ENCODE data around the gene UHRF1.
"Not testable (repeated sequence)": the region's sequence is repeated elsewhere in the genome, so short reads cannot be mapped to it uniquely, and the experiment has no call there.

The UHRF1 gene

GRCh38 chr19:4909156-4909896 is at the start of gene UHRF1:
UHRF1 (plus strand) TSS chr19:4909501; CDS start chr19:4910886, 1,385 bp downstream.
- in situ Hi-C loops (cut with MboI; ENCODE audit: low sequenced_read_pairs): no loop called here

GRCh38 chr19:4859697-4860096 is 49.6 kb upstream of the UHRF1 start:
- in situ Hi-C loops (cut with MboI; ENCODE audit: low sequenced_read_pairs): no loop called here

DNA sequence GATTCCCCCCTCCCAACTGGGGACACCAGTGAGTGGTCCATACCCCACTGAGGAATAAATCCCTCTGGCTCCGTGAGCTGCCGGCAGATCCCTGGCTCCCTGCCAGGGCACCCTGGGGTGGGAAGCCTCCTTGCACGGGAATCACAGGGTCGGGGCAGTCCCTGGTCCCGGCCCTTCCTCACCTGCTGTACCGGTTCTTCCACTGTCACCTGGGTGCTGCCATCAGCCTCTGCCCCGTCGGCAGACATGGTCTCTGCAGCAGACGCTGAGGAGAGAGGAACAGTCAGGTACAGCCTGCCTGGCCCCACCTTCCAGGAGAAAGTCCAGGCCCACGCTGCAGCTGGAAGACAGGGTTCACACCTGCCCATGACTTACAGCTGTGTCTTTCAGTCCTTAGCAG is 48.2 kb upstream of the UHRF1 start:
- in situ Hi-C loops (cut with MboI; ENCODE audit: low sequenced_read_pairs): no loop called here

- in situ Hi-C loops (cut with MboI; ENCODE audit: low sequenced_read_pairs): no loop called here
These were observed 42.5 kb upstream of the UHRF1 start for GRCh38 chr19:4866595-4867424.

- in situ Hi-C loops (cut with MboI; ENCODE audit: low sequenced_read_pairs): no loop called here
These were observed 41.6 kb upstream of the UHRF1 start, which contains the start of gene PLIN3 for GRCh38 chr19:4867534-4868285. PLIN3 (minus strand) TSS chr19:4867667; CDS start chr19:4861394, 6,273 bp downstream.

GRCh38 chr19:4868286-4868834 is 40.9 kb upstream of the UHRF1 start:
- in situ Hi-C loops (cut with MboI; ENCODE audit: low sequenced_read_pairs): no loop called here

- in situ Hi-C loops (cut with MboI; ENCODE audit: low sequenced_read_pairs): no loop called here
These were observed 39.1 kb upstream of the UHRF1 start for GRCh38 chr19:4870025-4870700.

- in situ Hi-C loops (cut with MboI; ENCODE audit: low sequenced_read_pairs): no loop called here
These were observed 37.6 kb upstream of the UHRF1 start for GRCh38 chr19:4871711-4872110.

DNA sequence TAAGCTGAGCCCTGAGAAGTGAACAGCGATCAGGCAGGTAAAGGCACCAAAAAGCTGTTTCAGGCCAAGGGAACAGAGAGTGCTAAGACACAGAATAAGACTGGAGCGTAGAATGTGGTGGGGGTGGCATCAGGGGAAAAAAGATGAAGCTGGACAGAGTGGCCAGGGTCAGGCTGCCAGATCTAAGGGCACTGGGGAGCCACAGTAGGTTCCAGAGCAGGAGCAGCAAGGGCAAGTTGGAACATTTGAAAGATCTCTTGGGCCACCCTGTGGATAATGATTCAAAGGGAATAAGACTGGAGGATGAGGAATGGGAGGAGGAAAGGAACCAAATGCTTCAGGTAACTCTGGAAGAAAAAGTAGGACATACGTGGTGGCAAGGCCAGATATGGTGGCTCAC is 35.4 kb upstream of the UHRF1 start:
- in situ Hi-C loops (cut with MboI; ENCODE audit: low sequenced_read_pairs): no loop called here

- in situ Hi-C loops (cut with MboI; ENCODE audit: low sequenced_read_pairs): no loop called here
These were observed 31.4 kb upstream of the UHRF1 start for GRCh38 chr19:4877753-4878490.

- in situ Hi-C loops (cut with MboI; ENCODE audit: low sequenced_read_pairs): no loop called here
These were observed 30.8 kb upstream of the UHRF1 start for GRCh38 chr19:4878491-4878968.

DNA sequence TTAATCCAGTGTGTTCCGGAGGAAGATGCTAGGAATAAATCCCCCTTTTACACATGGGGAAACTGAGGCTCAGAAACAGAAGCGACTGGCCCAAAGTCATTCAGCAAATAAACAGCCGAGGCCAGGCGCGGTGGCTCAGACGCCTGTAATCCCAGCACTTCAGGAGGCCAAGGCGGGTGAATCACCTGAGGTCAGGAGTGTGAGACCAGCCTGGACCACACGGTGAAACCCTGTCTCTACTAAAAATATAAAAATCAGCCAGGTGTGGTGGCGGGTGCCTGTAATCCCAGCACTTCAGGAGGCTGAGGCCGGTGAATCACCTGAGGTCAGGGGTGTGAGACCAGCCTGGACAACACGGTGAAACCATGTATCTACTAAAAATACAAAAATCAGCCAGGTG is 30.3 kb upstream of the UHRF1 start:
- in situ Hi-C loops (cut with MboI; ENCODE audit: low sequenced_read_pairs): no loop called here

DNA sequence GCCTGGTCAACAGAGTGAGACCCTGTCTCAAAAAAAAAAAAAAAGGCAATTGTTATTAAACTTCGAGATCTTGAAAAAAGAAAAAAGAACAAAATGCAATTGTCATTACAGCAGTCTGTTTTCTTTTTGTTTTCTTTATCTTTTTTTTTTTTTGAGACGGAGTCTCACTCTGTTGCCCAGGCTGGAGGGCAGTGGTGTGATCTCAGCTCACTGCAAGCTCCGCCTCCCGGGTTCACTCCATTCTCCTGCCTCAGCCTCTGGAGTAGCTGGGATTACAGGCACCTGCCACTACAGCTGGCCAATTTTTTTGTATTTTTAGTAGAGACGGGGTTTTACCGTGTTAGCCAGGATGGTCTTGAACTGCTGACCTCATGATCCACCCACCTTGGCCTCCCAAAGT is 26.4 kb upstream of the UHRF1 start:
- in situ Hi-C loops (cut with MboI; ENCODE audit: low sequenced_read_pairs): not testable (repeated sequence)

- in situ Hi-C loops (cut with MboI; ENCODE audit: low sequenced_read_pairs): not testable (repeated sequence)
These were observed 24.3 kb upstream of the UHRF1 start for GRCh38 chr19:4884993-4885392.

- in situ Hi-C loops (cut with MboI; ENCODE audit: low sequenced_read_pairs): not testable (repeated sequence)
These were observed 21.5 kb upstream of the UHRF1 start for GRCh38 chr19:4887803-4888202.

DNA sequence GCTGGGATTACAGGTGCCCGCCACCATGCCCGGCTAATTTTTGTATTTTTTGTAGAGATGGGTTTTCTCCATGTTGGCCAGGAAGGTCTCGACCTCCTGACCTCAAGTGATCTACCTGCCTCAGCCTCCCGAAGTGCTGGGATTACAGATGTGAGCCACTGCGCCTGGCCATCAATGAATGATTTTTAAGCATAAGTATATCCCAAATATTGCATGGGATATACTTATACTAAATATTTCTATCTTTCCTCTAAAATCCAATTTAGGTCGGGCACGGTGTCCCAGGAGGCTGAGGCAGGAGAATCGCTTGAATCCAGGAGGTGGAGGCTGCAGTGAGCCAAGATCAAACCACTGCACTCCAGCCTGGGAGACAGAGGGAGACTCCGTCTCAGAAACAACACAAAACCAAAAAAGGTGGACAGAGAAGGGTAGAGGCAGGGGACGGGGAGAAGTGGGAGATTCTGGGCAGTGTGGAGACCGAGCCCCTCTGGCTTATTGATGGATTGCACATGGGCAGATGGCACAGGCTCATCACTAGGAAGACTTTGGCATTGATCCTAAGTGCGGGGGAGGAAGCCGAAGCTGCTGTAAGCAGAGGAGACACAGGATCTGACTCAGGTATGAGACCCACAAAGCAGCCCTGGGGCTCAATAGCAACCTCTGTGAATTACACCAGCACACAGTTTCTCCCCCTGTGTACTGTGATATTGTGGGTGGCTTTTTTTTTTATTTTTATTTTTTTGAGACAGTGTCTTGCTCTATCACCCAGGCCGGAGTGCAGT is 20.1 kb upstream of the UHRF1 start:
- in situ Hi-C loops (cut with MboI; ENCODE audit: low sequenced_read_pairs): no loop called here

DNA sequence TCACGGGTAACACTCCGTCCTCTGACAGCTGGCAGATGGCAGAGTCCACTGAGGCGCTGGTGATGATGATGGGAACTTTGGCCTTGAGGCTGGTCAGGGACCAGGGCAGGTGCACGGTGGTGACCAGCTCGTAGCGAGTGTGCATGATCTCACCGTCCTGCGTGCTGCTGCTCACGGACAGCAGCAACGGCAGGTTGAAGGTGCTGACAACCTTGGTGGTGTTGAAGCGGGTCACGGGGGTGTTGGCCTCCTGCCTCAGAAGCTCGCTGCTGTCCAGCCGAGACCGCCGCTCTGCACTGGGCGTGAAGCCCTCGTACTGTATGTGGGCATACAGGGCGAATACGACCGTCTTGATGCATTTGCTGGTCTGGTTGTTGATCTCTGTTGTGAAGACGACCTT is 18.2 kb upstream of the UHRF1 start:
- in situ Hi-C loops (cut with MboI; ENCODE audit: low sequenced_read_pairs): no loop called here

DNA sequence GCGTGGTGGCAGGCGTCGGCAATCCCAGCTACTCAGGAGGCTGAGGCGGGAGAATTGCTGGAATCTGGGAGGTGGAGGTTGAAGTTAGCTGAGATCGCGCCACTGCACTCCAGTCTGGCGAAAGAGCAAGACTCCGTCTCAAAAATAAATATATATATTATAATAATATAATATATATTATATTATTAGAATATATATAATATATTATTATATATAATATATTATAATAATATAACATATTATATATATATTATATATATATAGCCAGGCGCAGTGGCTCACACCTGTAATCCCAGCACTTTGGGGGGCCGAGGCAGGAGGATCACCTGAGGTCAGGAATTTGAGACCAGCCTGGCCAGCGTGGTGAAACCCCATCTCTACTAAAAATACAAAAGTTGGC is 16.3 kb upstream of the UHRF1 start:
- in situ Hi-C loops (cut with MboI; ENCODE audit: low sequenced_read_pairs): not testable (repeated sequence)

GRCh38 chr19:4896372-4896771 is 12.9 kb upstream of the UHRF1 start:
- in situ Hi-C loops (cut with MboI; ENCODE audit: low sequenced_read_pairs): no loop called here
